ENCODE results near the gene IL2RG. TPM values are rescaled to one million over a fixed set of nuclear protein-coding genes. Genes with fewer than 3 reads are reported as not detected.

The IL2RG gene
- total and polyA plus RNA-seq, 2 experiments from 2014 or later = 0.26 TPM; not detected in 1

DNA sequence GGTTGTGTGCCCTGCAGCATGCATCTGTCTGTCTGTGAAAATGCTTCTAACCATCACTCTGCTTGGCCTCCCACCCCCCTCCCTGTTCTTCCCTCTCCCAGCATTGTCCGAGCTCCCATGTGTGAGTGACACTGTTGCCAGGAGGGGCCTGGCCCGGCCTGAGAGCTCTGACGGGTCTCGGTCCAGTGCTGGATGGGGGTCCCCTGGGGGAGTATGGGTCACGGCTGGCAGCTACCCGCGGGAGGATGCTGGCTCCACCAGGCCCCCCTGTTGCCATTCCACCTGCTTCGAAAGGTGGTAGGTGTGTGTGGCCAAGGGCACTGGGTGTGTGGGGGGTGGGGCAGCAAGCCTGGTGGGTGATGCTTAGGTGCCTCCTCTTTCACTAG, 36.9 kb upstream of the IL2RG start (continued):
- TF ChIP-seq, protein P1, sequence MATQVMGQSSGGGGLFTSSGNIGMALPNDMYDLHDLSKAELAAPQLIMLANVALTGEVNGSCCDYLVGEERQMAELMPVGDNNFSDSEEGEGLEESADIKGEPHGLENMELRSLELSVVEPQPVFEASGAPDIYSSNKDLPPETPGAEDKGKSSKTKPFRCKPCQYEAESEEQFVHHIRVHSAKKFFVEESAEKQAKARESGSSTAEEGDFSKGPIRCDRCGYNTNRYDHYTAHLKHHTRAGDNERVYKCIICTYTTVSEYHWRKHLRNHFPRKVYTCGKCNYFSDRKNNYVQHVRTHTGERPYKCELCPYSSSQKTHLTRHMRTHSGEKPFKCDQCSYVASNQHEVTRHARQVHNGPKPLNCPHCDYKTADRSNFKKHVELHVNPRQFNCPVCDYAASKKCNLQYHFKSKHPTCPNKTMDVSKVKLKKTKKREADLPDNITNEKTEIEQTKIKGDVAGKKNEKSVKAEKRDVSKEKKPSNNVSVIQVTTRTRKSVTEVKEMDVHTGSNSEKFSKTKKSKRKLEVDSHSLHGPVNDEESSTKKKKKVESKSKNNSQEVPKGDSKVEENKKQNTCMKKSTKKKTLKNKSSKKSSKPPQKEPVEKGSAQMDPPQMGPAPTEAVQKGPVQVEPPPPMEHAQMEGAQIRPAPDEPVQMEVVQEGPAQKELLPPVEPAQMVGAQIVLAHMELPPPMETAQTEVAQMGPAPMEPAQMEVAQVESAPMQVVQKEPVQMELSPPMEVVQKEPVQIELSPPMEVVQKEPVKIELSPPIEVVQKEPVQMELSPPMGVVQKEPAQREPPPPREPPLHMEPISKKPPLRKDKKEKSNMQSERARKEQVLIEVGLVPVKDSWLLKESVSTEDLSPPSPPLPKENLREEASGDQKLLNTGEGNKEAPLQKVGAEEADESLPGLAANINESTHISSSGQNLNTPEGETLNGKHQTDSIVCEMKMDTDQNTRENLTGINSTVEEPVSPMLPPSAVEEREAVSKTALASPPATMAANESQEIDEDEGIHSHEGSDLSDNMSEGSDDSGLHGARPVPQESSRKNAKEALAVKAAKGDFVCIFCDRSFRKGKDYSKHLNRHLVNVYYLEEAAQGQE (IDR thresholded peaks at IDR 0.05; ENCODE audit: unreplicated experiment) = no peak

DNA sequence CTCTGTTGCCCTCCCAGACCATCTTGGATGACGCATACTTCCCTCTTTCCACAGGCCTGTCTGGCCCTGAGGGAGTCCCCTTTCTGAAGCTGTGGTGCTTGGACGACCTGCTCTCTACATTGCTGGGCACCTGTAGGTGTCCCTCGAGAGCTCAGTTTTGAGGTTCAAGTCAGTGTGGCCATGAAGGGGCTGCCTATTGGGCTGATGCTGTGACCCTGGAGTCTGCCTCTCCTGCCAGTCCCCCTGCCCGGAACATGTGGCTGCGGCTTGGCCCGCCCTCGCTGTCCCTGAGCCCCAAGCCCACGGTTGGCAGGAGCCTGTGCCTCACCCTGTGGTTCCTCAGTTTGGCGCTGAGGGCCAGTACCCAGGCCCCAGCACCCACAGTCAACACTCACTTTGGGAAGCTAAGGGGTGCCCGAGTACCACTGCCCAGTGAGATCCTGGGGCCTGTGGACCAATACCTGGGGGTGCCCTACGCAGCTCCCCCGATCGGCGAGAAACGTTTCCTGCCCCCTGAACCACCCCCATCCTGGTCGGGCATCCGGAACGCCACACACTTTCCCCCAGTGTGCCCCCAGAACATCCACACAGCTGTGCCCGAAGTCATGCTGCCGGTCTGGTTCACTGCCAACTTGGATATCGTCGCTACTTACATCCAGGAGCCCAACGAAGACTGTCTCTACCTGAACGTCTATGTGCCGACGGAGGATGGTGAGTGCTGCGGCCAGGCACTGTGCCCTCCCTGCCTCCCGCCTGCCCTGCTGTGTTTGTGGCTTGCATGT, 36.3 kb upstream of the IL2RG start:
- no peak overlapping the region for H3K27ac ChIP-seq (ENCODE audit: low read depth)
- H3K36me3 ChIP-seq (ENCODE audit: insufficient read depth) = no peaks in the 10 kb centered on the region
- H3K4me1 ChIP-seq (ENCODE audit: insufficient read depth) = peaks cover 8% of the 10 kb centered on the region; the same call in 1 of the 2 replicates
- H3K79me2 ChIP-seq (replicated peaks; ENCODE audit: insufficient read depth) = no peaks in the 10 kb centered on the region
- ATAC-seq (peak; percentile 22), DNase-seq (ENCODE audit: low spot score) (peak; percentile 6)
- no peaks in the 10 kb centered on the region for H3F3A ChIP-seq (replicated peaks; ENCODE audit: low read depth)
- H3K4me2 ChIP-seq = no peak overlapping the region
- Mint-ChIP-seq H3K27ac (no peak overlapping the region), H3K36me3 (ENCODE audit: low read depth) (peaks cover 2% of the 10 kb centered on the region; the same call in 1 of the 3 replicates), H3K27me3 (ENCODE audit: insufficient read depth, low read depth, poor library complexity) (peaks cover 6% of the 10 kb centered on the region), H3K4me3 (no peak overlapping the region), H3K4me1 (peaks cover 23% of the 10 kb centered on the region), H3K9me3 (no peaks in the 10 kb centered on the region)
- no peaks in the 10 kb centered on the region for H3K9me2 ChIP-seq (ENCODE audit: insufficient read depth)
- H3K4me3 ChIP-seq = no peak overlapping the region
- no peak overlapping the region for H2AFZ ChIP-seq
- H4K20me1 ChIP-seq (replicated peaks; ENCODE audit: insufficient read depth) = no peaks in the 10 kb centered on the region
- no peaks in the 10 kb centered on the region for H3K27me3 ChIP-seq (ENCODE audit: insufficient read depth)
- TF ChIP-seq, protein P2, sequence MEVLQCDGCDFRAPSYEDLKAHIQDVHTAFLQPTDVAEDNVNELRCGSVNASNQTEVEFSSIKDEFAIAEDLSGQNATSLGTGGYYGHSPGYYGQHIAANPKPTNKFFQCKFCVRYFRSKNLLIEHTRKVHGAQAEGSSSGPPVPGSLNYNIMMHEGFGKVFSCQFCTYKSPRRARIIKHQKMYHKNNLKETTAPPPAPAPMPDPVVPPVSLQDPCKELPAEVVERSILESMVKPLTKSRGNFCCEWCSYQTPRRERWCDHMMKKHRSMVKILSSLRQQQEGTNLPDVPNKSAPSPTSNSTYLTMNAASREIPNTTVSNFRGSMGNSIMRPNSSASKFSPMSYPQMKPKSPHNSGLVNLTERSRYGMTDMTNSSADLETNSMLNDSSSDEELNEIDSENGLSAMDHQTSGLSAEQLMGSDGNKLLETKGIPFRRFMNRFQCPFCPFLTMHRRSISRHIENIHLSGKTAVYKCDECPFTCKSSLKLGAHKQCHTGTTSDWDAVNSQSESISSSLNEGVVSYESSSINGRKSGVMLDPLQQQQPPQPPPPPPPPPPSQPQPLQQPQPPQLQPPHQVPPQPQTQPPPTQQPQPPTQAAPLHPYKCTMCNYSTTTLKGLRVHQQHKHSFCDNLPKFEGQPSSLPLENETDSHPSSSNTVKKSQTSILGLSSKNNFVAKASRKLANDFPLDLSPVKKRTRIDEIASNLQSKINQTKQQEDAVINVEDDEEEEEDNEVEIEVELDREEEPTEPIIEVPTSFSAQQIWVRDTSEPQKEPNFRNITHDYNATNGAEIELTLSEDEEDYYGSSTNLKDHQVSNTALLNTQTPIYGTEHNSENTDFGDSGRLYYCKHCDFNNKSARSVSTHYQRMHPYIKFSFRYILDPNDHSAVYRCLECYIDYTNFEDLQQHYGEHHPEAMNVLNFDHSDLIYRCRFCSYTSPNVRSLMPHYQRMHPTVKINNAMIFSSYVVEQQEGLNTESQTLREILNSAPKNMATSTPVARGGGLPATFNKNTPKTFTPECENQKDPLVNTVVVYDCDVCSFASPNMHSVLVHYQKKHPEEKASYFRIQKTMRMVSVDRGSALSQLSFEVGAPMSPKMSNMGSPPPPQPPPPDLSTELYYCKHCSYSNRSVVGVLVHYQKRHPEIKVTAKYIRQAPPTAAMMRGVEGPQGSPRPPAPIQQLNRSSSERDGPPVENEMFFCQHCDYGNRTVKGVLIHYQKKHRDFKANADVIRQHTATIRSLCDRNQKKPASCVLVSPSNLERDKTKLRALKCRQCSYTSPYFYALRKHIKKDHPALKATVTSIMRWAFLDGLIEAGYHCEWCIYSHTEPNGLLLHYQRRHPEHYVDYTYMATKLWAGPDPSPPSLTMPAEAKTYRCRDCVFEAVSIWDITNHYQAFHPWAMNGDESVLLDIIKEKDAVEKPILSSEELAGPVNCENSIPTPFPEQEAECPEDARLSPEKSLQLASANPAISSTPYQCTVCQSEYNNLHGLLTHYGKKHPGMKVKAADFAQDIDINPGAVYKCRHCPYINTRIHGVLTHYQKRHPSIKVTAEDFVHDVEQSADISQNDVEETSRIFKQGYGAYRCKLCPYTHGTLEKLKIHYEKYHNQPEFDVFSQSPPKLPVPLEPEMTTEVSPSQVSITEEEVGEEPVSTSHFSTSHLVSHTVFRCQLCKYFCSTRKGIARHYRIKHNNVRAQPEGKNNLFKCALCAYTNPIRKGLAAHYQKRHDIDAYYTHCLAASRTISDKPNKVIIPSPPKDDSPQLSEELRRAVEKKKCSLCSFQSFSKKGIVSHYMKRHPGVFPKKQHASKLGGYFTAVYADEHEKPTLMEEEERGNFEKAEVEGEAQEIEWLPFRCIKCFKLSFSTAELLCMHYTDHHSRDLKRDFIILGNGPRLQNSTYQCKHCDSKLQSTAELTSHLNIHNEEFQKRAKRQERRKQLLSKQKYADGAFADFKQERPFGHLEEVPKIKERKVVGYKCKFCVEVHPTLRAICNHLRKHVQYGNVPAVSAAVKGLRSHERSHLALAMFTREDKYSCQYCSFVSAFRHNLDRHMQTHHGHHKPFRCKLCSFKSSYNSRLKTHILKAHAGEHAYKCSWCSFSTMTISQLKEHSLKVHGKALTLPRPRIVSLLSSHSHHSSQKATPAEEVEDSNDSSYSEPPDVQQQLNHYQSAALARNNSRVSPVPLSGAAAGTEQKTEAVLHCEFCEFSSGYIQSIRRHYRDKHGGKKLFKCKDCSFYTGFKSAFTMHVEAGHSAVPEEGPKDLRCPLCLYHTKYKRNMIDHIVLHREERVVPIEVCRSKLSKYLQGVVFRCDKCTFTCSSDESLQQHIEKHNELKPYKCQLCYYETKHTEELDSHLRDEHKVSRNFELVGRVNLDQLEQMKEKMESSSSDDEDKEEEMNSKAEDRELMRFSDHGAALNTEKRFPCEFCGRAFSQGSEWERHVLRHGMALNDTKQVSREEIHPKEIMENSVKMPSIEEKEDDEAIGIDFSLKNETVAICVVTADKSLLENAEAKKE (CRISPR knock-in tag; IDR thresholded peaks at IDR 0.05) = no peak
- TF ChIP-seq, protein P3, sequence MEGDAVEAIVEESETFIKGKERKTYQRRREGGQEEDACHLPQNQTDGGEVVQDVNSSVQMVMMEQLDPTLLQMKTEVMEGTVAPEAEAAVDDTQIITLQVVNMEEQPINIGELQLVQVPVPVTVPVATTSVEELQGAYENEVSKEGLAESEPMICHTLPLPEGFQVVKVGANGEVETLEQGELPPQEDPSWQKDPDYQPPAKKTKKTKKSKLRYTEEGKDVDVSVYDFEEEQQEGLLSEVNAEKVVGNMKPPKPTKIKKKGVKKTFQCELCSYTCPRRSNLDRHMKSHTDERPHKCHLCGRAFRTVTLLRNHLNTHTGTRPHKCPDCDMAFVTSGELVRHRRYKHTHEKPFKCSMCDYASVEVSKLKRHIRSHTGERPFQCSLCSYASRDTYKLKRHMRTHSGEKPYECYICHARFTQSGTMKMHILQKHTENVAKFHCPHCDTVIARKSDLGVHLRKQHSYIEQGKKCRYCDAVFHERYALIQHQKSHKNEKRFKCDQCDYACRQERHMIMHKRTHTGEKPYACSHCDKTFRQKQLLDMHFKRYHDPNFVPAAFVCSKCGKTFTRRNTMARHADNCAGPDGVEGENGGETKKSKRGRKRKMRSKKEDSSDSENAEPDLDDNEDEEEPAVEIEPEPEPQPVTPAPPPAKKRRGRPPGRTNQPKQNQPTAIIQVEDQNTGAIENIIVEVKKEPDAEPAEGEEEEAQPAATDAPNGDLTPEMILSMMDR (conservative IDR thresholded peaks at IDR 0.05; ENCODE audit: low read depth in 2 of 2) = peak in 1 of 2 experiments; percentile 17; a peak in 1 of 4 replicates

Data from GM23338 (cell line).